T47D (cell line): ENCODE results near the gene AGPAT3.

Source experiments
- DNase-seq, 2 experiments: peaks; one replicate each; pipeline versions ENCODE4 v3.0.0 to v3.0.0-alpha.2; 2011 to 2012; ENCODE audit warnings: low read depth in 1 of 2, low spot score in 1 of 2
- JUND ChIP-seq: IDR thresholded peaks from 2 replicates; pipeline ENCODE4 v1.6.1; 2012; ENCODE audit warnings: low read depth
- in situ Hi-C: cut with HindIII; loops from 2 replicates; pipeline ENCODE4 v1.10.0; 2016; ENCODE audit warnings: low sequenced_read_pairs, low pct_unique_long_range_greater_than_20kb

The AGPAT3 gene

GRCh38 chr21:43825242-43825935 lies 39.6 kb upstream of the AGPAT3 start:
- in situ Hi-C loops = no loop called here
- no peak for DNase-seq

GRCh38 chr21:43825936-43826622 lies 38.9 kb upstream of the AGPAT3 start:
- peak in 1 of 2 experiments; percentile 32 for DNase-seq
- in situ Hi-C loops = no loop called here
- no peak for TF ChIP-seq JUND

More at GRCh38 chr21:43825242-43825935, 39.6 kb upstream of the AGPAT3 start:
- TF ChIP-seq JUND = no peak

GRCh38 chr21:43826623-43826974 lies 38.4 kb upstream of the AGPAT3 start:
- no peak for TF ChIP-seq JUND
- no peak for DNase-seq
- in situ Hi-C loops = no loop called here

GRCh38 chr21:43827015-43827611 lies 37.9 kb upstream of the AGPAT3 start:
- in situ Hi-C loops = no loop called here
- TF ChIP-seq JUND = no peak
- DNase-seq = no peak

GRCh38 chr21:43829161-43829560 lies 35.9 kb upstream of the AGPAT3 start:
- no peak for DNase-seq
- no peak for TF ChIP-seq JUND
- in situ Hi-C loops = no loop called here

- in situ Hi-C loops = no loop called here
- TF ChIP-seq JUND = no peak
- peak; percentile 51 to 68 for DNase-seq
Measured at GRCh38 chr21:43829575-43830119, 35.4 kb upstream of the AGPAT3 start.

GRCh38 chr21:43832158-43832550 lies 32.9 kb upstream of the AGPAT3 start:
- DNase-seq = no peak
- in situ Hi-C loops = no loop called here
- TF ChIP-seq JUND = no peak

GRCh38 chr21:43832648-43833047 lies 32.4 kb upstream of the AGPAT3 start:
- in situ Hi-C loops = no loop called here
- no peak for TF ChIP-seq JUND

GRCh38 chr21:43834146-43834905 lies 30.7 kb upstream of the AGPAT3 start:
- in situ Hi-C loops = no loop called here
- no peak for TF ChIP-seq JUND
- DNase-seq = no peak

More at GRCh38 chr21:43832648-43833047, 32.4 kb upstream of the AGPAT3 start:
- no peak for DNase-seq

- TF ChIP-seq JUND = no peak
- no peak for DNase-seq
- in situ Hi-C loops = no loop called here
Measured at GRCh38 chr21:43835050-43835449, 30.0 kb upstream of the AGPAT3 start.

GRCh38 chr21:43835861-43836260 lies 29.2 kb upstream of the AGPAT3 start:
- DNase-seq = no peak
- TF ChIP-seq JUND = no peak
- in situ Hi-C loops = no loop called here

GRCh38 chr21:43836616-43837015 lies 28.4 kb upstream of the AGPAT3 start:
- in situ Hi-C loops = no loop called here
- no peak for DNase-seq

More at GRCh38 chr21:43836616-43837015, 28.4 kb upstream of the AGPAT3 start:
- no peak for TF ChIP-seq JUND
